Measurements from ENCODE around the gene ADGRA1.

GRCh38 chr10:133129071-133129858 is 41.5 kb downstream of the ADGRA1 start:
- TF ChIP-seq, protein P1, sequence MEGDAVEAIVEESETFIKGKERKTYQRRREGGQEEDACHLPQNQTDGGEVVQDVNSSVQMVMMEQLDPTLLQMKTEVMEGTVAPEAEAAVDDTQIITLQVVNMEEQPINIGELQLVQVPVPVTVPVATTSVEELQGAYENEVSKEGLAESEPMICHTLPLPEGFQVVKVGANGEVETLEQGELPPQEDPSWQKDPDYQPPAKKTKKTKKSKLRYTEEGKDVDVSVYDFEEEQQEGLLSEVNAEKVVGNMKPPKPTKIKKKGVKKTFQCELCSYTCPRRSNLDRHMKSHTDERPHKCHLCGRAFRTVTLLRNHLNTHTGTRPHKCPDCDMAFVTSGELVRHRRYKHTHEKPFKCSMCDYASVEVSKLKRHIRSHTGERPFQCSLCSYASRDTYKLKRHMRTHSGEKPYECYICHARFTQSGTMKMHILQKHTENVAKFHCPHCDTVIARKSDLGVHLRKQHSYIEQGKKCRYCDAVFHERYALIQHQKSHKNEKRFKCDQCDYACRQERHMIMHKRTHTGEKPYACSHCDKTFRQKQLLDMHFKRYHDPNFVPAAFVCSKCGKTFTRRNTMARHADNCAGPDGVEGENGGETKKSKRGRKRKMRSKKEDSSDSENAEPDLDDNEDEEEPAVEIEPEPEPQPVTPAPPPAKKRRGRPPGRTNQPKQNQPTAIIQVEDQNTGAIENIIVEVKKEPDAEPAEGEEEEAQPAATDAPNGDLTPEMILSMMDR (conservative IDR thresholded peaks at IDR 0.05; ENCODE audit: low read length), result no peak
- TF ChIP-seq EZH2phosphoT487 (IDR thresholded peaks at IDR 0.05; ENCODE audit: borderline replicate concordance, low read depth, low read length), result no peak
